Ishikawa (cell line): ENCODE measurements around the gene RHOBTB3.

Source experiments
- EGR1 ChIP-seq: IDR thresholded peaks from 2 replicates; pipeline ENCODE4 v1.6.1; 2012
- EP300 ChIP-seq: IDR thresholded peaks from 2 replicates; pipeline ENCODE4 v1.6.1; 2012; ENCODE audit warnings: borderline replicate concordance
- FOXM1 ChIP-seq: IDR thresholded peaks from 2 replicates; pipeline ENCODE4 v1.6.1; 2012; ENCODE audit warnings: low read depth, borderline replicate concordance
- NFIC ChIP-seq: IDR thresholded peaks from 2 replicates; pipeline ENCODE4 v1.6.1; 2012
- RAD21 ChIP-seq: IDR thresholded peaks from 2 replicates; pipeline ENCODE4 v1.6.1; 2012; ENCODE audit warnings: low read depth
- TCF12 ChIP-seq: IDR thresholded peaks from 2 replicates; pipeline ENCODE4 v1.6.1; 2012; ENCODE audit warnings: low read depth
- TEAD4 ChIP-seq: IDR thresholded peaks from 2 replicates; pipeline ENCODE4 v1.6.1; 2012
- ZBTB7A ChIP-seq: IDR thresholded peaks from 2 replicates; pipeline ENCODE4 v1.6.1; 2012; ENCODE audit warnings: low read depth
- TF ChIP-seq, protein P1 (sequence below): IDR thresholded peaks from 2 replicates; pipeline ENCODE4 v1.6.1; 2012
- TF ChIP-seq, protein P2 (sequence below): IDR thresholded peaks from 2 replicates; pipeline ENCODE4 v1.6.1; 2012; ENCODE audit warnings: low read depth, mild to moderate bottlenecking
- TF ChIP-seq, protein P3 (sequence below): IDR thresholded peaks from 2 replicates; pipeline ENCODE4 v1.6.1; 2012

GRCh38 chr5:95810305-95811125 lies 79.4 kb downstream of the RHOBTB3 start:
- TF ChIP-seq, protein P1, sequence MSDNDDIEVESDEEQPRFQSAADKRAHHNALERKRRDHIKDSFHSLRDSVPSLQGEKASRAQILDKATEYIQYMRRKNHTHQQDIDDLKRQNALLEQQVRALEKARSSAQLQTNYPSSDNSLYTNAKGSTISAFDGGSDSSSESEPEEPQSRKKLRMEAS = no peak
- no peak for TF ChIP-seq RAD21
- no peak for TF ChIP-seq EGR1
- no peak for TF ChIP-seq EP300
- no peak for TF ChIP-seq TCF12
- no peak for TF ChIP-seq ZBTB7A
- TF ChIP-seq, protein P2, sequence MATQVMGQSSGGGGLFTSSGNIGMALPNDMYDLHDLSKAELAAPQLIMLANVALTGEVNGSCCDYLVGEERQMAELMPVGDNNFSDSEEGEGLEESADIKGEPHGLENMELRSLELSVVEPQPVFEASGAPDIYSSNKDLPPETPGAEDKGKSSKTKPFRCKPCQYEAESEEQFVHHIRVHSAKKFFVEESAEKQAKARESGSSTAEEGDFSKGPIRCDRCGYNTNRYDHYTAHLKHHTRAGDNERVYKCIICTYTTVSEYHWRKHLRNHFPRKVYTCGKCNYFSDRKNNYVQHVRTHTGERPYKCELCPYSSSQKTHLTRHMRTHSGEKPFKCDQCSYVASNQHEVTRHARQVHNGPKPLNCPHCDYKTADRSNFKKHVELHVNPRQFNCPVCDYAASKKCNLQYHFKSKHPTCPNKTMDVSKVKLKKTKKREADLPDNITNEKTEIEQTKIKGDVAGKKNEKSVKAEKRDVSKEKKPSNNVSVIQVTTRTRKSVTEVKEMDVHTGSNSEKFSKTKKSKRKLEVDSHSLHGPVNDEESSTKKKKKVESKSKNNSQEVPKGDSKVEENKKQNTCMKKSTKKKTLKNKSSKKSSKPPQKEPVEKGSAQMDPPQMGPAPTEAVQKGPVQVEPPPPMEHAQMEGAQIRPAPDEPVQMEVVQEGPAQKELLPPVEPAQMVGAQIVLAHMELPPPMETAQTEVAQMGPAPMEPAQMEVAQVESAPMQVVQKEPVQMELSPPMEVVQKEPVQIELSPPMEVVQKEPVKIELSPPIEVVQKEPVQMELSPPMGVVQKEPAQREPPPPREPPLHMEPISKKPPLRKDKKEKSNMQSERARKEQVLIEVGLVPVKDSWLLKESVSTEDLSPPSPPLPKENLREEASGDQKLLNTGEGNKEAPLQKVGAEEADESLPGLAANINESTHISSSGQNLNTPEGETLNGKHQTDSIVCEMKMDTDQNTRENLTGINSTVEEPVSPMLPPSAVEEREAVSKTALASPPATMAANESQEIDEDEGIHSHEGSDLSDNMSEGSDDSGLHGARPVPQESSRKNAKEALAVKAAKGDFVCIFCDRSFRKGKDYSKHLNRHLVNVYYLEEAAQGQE = no peak
- TF ChIP-seq, protein P3, sequence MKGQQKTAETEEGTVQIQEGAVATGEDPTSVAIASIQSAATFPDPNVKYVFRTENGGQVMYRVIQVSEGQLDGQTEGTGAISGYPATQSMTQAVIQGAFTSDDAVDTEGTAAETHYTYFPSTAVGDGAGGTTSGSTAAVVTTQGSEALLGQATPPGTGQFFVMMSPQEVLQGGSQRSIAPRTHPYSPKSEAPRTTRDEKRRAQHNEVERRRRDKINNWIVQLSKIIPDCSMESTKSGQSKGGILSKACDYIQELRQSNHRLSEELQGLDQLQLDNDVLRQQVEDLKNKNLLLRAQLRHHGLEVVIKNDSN = no peak
- no peak for TF ChIP-seq NFIC
- no peak for TF ChIP-seq TEAD4
- TF ChIP-seq FOXM1 = no peak
